ENCODE results near the gene TPD52L2. TPM values are rescaled to one million over a fixed set of nuclear protein-coding genes. Genes with fewer than 3 reads are reported as not detected.
"Not testable (repeated sequence)": the region's sequence is repeated elsewhere in the genome, so short reads cannot be mapped to it uniquely, and the experiment has no call there.

Gene TPD52L2
- polyA plus RNA-seq, 3 donors = 137 to 167 (median 144) TPM

GRCh38 chr20:63848003-63848911, 16.8 kb upstream of the TPD52L2 start:
- H3K27me3 Mint-ChIP-seq (ENCODE audit: low read depth in 3 of 3) = peaks cover 25 to 50% (median 36%) of the 10 kb centered on the region in 3 donors
- peaks cover 0 to 14% (median 2%) of the 10 kb centered on the region in 7 donors for H3K9me3 Mint-ChIP-seq
- no peak for DNase-seq
- Histone ChIP-seq H3K4me1 (ENCODE audit: control insufficient read depth in 1 of 2, insufficient read depth in 2 of 2, low read length in 2 of 2) (peaks cover 45 to 48% of the 10 kb centered on the region in 2 donors), H2AFZ (ENCODE audit: insufficient read depth, low read depth, low read length, poor library complexity, severe bottlenecking) (peak overlapping the region; percentile 19), H3K79me2 (ENCODE audit: insufficient read depth, low read length) (no peaks in the 10 kb centered on the region), H3K4me2 (replicated peaks; ENCODE audit: extremely low read depth, low read length, poor library complexity, severe bottlenecking) (peak overlapping the region; percentile 50), H3K4me3 (replicated peaks in 1 of 3; ENCODE audit: low read depth in 2 of 3, low read length in 3 of 3) (peak overlapping the region in 1 of 3 experiments; percentile 33), H3K9ac (ENCODE audit: insufficient read depth, low read length, poor library complexity, severe bottlenecking) (no peak overlapping the region), H4K20me1 (ENCODE audit: insufficient read depth, low read length) (no peaks in the 10 kb centered on the region), H3K27me3 (ENCODE audit: control insufficient read depth in 2 of 2, insufficient read depth in 2 of 2, low read length in 2 of 2) (peaks cover 19 to 52% of the 10 kb centered on the region in 2 donors), H3K27ac (ENCODE audit: low read depth in 1 of 2, low read length in 2 of 2) (no peak overlapping the region), H3K9me3 (replicated peaks in 1 of 2; ENCODE audit: control insufficient read depth in 1 of 2, insufficient read depth in 1 of 2, low read length in 2 of 2) (no peaks in the 10 kb centered on the region), H3K36me3 (replicated peaks in 1 of 2; ENCODE audit: control insufficient read depth in 1 of 2, insufficient read depth in 2 of 2, low read length in 2 of 2) (no peaks in the 10 kb centered on the region)
- peaks cover 0 to 1% of the 10 kb centered on the region in 2 donors for H3K36me3 Mint-ChIP-seq
- no peak overlapping the region for H3K27ac Mint-ChIP-seq
- peak overlapping the region in 1 of 2 donors; percentile 16 for H3K4me3 Mint-ChIP-seq
- WGBS (ENCODE audit: insufficient coverage) = 42% methylated on average over 18 of the region's 28 CpGs
- H3K4me1 Mint-ChIP-seq = peaks cover 28% of the 10 kb centered on the region
- TF ChIP-seq, protein P1, sequence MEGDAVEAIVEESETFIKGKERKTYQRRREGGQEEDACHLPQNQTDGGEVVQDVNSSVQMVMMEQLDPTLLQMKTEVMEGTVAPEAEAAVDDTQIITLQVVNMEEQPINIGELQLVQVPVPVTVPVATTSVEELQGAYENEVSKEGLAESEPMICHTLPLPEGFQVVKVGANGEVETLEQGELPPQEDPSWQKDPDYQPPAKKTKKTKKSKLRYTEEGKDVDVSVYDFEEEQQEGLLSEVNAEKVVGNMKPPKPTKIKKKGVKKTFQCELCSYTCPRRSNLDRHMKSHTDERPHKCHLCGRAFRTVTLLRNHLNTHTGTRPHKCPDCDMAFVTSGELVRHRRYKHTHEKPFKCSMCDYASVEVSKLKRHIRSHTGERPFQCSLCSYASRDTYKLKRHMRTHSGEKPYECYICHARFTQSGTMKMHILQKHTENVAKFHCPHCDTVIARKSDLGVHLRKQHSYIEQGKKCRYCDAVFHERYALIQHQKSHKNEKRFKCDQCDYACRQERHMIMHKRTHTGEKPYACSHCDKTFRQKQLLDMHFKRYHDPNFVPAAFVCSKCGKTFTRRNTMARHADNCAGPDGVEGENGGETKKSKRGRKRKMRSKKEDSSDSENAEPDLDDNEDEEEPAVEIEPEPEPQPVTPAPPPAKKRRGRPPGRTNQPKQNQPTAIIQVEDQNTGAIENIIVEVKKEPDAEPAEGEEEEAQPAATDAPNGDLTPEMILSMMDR (IDR thresholded peaks at IDR 0.05) = no peak
- intact Hi-C loops (cut with micrococcal nuclease) = no loop called here

DNA sequence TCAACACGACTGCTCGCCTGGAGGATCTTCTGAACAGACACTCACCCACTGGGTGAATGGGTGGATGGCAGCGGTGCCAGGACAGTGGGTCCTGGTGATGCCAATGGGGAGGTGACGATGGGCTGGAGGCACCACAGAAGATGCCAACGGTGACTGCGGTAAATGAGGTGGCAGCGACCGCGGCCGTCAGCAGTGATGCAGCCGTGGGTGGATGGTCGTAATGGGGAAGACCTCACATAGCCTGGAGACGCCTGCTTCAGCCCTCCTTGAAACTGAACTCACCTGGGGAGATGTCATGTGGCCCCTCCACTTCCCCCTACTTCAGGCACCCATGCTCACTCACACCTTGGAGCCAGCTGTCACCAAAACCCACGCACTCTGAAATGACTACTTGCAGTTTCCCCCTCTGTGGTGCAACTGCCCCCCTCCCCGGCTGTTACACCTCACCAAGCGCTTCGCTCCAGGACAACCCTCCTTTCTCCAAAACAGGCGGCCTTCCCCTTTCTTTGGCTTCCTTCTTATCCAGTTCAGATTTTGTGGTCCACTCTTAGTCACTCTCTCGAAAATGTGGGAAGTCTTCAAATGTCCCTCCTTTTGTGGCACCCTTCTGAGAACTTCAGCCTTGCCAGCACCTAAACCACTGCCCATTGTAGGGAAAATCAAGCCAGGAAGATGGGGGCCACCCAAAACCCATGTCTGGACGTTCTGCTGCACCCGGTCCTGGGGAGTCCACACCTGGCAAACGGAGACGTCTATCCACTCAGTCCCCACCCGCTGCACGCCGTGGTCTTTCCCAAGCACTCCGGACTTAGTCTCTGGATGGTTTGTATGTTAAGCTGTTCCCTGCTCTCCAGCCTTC, 14.2 kb upstream of the TPD52L2 start:
- Mint-ChIP-seq H3K9me3 (peaks cover 0 to 7% (median 0%) of the 10 kb centered on the region in 7 donors), H3K27ac (peak overlapping the region in 3 of 7 donors; percentile 25 to 71 (median 47)), H3K27me3 (ENCODE audit: low read depth in 3 of 3) (peaks cover 9 to 45% (median 29%) of the 10 kb centered on the region in 3 donors), H3K4me3 (peak overlapping the region; percentile 28 to 77), H3K4me1 (peaks cover 35% of the 10 kb centered on the region), H3K36me3 (no peaks in the 10 kb centered on the region)
- H3K9me3 ChIP-seq (replicated peaks in 1 of 2; ENCODE audit: control insufficient read depth in 1 of 2, insufficient read depth in 1 of 2, low read length in 2 of 2) = no peaks in the 10 kb centered on the region
- H3K9ac ChIP-seq (ENCODE audit: insufficient read depth, low read length, poor library complexity, severe bottlenecking) = no peak overlapping the region
- TF ChIP-seq, protein P1 (IDR thresholded peaks at IDR 0.05) = no peak
- peaks cover 62 to 65% of the 10 kb centered on the region in 2 donors for H3K4me1 ChIP-seq (ENCODE audit: control insufficient read depth in 1 of 2, insufficient read depth in 2 of 2, low read length in 2 of 2)
- intact Hi-C loops (cut with micrococcal nuclease) = loop anchor here in 1 of 2 donors (10.0 kb wide), 1 partner anchor 46 kb away; no protein-coding TSS in a partner anchor
- no peak overlapping the region for H3K4me2 ChIP-seq (replicated peaks; ENCODE audit: extremely low read depth, low read length, poor library complexity, severe bottlenecking)
- no peak overlapping the region for H2AFZ ChIP-seq (ENCODE audit: insufficient read depth, low read depth, low read length, poor library complexity, severe bottlenecking)
- H4K20me1 ChIP-seq (ENCODE audit: insufficient read depth, low read length) = no peaks in the 10 kb centered on the region
- WGBS (ENCODE audit: insufficient coverage) = 60% methylated on average over 23 of the region's 27 CpGs
- no peaks in the 10 kb centered on the region for H3K36me3 ChIP-seq (replicated peaks in 1 of 2; ENCODE audit: control insufficient read depth in 1 of 2, insufficient read depth in 2 of 2, low read length in 2 of 2)
- H3K27me3 ChIP-seq (ENCODE audit: control insufficient read depth in 2 of 2, insufficient read depth in 2 of 2, low read length in 2 of 2) = peaks cover 2 to 37% of the 10 kb centered on the region in 2 donors
- no peaks in the 10 kb centered on the region for H3K79me2 ChIP-seq (ENCODE audit: insufficient read depth, low read length)
- no peak overlapping the region for H3K4me3 ChIP-seq (replicated peaks in 1 of 3; ENCODE audit: low read depth in 2 of 3, low read length in 3 of 3)
- no peak overlapping the region for H3K27ac ChIP-seq (ENCODE audit: low read depth in 1 of 2, low read length in 2 of 2)
- peak in 2 of 3 donors; percentile 39 to 67 for DNase-seq

GRCh38 chr20:63851548-63851943, 13.5 kb upstream of the TPD52L2 start:
- peaks cover 56 to 59% of the 10 kb centered on the region in 2 donors for H3K4me1 ChIP-seq (ENCODE audit: control insufficient read depth in 1 of 2, insufficient read depth in 2 of 2, low read length in 2 of 2)
- not testable (repeated sequence) for H2AFZ ChIP-seq (ENCODE audit: insufficient read depth, low read depth, low read length, poor library complexity, severe bottlenecking); H3K9me3 Mint-ChIP-seq; H3K9me3 ChIP-seq (replicated peaks in 1 of 2; ENCODE audit: control insufficient read depth in 1 of 2, insufficient read depth in 1 of 2, low read length in 2 of 2); H3K4me2 ChIP-seq (replicated peaks; ENCODE audit: extremely low read depth, low read length, poor library complexity, severe bottlenecking); DNase-seq; H3K36me3 ChIP-seq (replicated peaks in 1 of 2; ENCODE audit: control insufficient read depth in 1 of 2, insufficient read depth in 2 of 2, low read length in 2 of 2); H3K27ac ChIP-seq (ENCODE audit: low read depth in 1 of 2, low read length in 2 of 2); H3K36me3 Mint-ChIP-seq; H3K9ac ChIP-seq (ENCODE audit: insufficient read depth, low read length, poor library complexity, severe bottlenecking); H3K79me2 ChIP-seq (ENCODE audit: insufficient read depth, low read length); H4K20me1 ChIP-seq (ENCODE audit: insufficient read depth, low read length); H3K4me3 ChIP-seq (replicated peaks in 1 of 3; ENCODE audit: low read depth in 2 of 3, low read length in 3 of 3)
- H3K27me3 Mint-ChIP-seq (ENCODE audit: low read depth in 3 of 3) = peaks cover 10 to 51% (median 33%) of the 10 kb centered on the region in 3 donors
- peak overlapping the region in 1 of 7 donors; percentile 25 for H3K27ac Mint-ChIP-seq
- whole genome bisulfite sequencing (ENCODE audit: insufficient coverage) = 85% methylated on average over 4 of the region's 14 CpGs
- peaks cover 2 to 31% of the 10 kb centered on the region in 2 donors for H3K27me3 ChIP-seq (ENCODE audit: control insufficient read depth in 2 of 2, insufficient read depth in 2 of 2, low read length in 2 of 2)
- intact Hi-C loops (cut with micrococcal nuclease) = loop anchor here in 1 of 2 donors (10.0 kb wide), 1 partner anchor 47 kb away; no protein-coding TSS in a partner anchor
- H3K4me1 Mint-ChIP-seq = peaks cover 32% of the 10 kb centered on the region
- H3K4me3 Mint-ChIP-seq = peak overlapping the region in 1 of 2 donors; percentile 19
